Mucosa of stomach (tissue), 1 donor: ENCODE measurements around the gene UBAP2L.
"Not testable (repeated sequence)": the region's sequence is repeated elsewhere in the genome, so short reads cannot be mapped to it uniquely, and the experiment has no call there.

Source experiments
- H3K27me3 ChIP-seq: one replicate; pipeline ENCODE4 v1.7.0; 2013; ENCODE audit warnings: mild to moderate bottlenecking, low read length; ENCODE audit not compliant: control insufficient read depth, insufficient read depth
- H3K36me3 ChIP-seq: one replicate; pipeline ENCODE4 v1.7.0; 2013; ENCODE audit warnings: low read length; ENCODE audit not compliant: control insufficient read depth, insufficient read depth
- H3K4me1 ChIP-seq: one replicate; pipeline ENCODE4 v1.7.0; 2013; ENCODE audit warnings: mild to moderate bottlenecking, low read length; ENCODE audit not compliant: control insufficient read depth, insufficient read depth
- H3K4me3 ChIP-seq: one replicate; pipeline ENCODE4 v1.7.0; 2013; ENCODE audit warnings: low read length
- H3K9ac ChIP-seq: one replicate; pipeline ENCODE4 v1.7.0; 2013; ENCODE audit warnings: mild to moderate bottlenecking, low read length, moderate library complexity
- H3K9me3 ChIP-seq: one replicate; pipeline ENCODE4 v1.7.0; 2013; ENCODE audit warnings: mild to moderate bottlenecking, low read length, moderate library complexity; ENCODE audit not compliant: control insufficient read depth
- donor health status: Pancreatic carcinoma.

The UBAP2L gene

GRCh38 chr1:154183046-154183915 lies 37.5 kb upstream of the UBAP2L start:
- no peaks in the 10 kb centered on the region for H3K36me3 ChIP-seq
- H3K27me3 ChIP-seq = no peaks in the 10 kb centered on the region
- no peaks in the 10 kb centered on the region for H3K9me3 ChIP-seq
- H3K4me1 ChIP-seq = peaks cover 54% of the 10 kb centered on the region
- H3K9ac ChIP-seq = peak overlapping the region; percentile 85
- H3K4me3 ChIP-seq = peak overlapping the region; percentile 94

GRCh38 chr1:154186177-154186576 lies 34.6 kb upstream of the UBAP2L start:
- H3K4me3 ChIP-seq = no peak overlapping the region
- no peaks in the 10 kb centered on the region for H3K36me3 ChIP-seq
- H3K27me3 ChIP-seq = no peaks in the 10 kb centered on the region
- no peaks in the 10 kb centered on the region for H3K9me3 ChIP-seq
- H3K4me1 ChIP-seq = peaks cover 27% of the 10 kb centered on the region
- H3K9ac ChIP-seq = no peak overlapping the region

- no peak overlapping the region for H3K4me3 ChIP-seq
- H3K9me3 ChIP-seq = no peaks in the 10 kb centered on the region
- no peaks in the 10 kb centered on the region for H3K36me3 ChIP-seq
- peaks cover 5% of the 10 kb centered on the region for H3K27me3 ChIP-seq
- H3K4me1 ChIP-seq = peaks cover 24% of the 10 kb centered on the region
- no peak overlapping the region for H3K9ac ChIP-seq
These were observed 33.8 kb upstream of the UBAP2L start for GRCh38 chr1:154186852-154187501.

GRCh38 chr1:154190550-154190949 lies 30.2 kb upstream of the UBAP2L start:
- peaks cover 21% of the 10 kb centered on the region for H3K27me3 ChIP-seq
- no peak overlapping the region for H3K9ac ChIP-seq
- H3K4me1 ChIP-seq = peaks cover 18% of the 10 kb centered on the region
- H3K36me3 ChIP-seq = no peaks in the 10 kb centered on the region
- H3K4me3 ChIP-seq = no peak overlapping the region
- no peaks in the 10 kb centered on the region for H3K9me3 ChIP-seq

GRCh38 chr1:154191990-154192461 lies 28.7 kb upstream of the UBAP2L start, which contains the start of gene TPM3:
Gene TPM3 (minus strand): TSS chr1:154192100. CDS start chr1:154192018, 82 bp downstream.
- Histone ChIP-seq H3K27me3 (peaks cover 21% of the 10 kb centered on the region), H3K9me3 (no peaks in the 10 kb centered on the region), H3K36me3 (no peaks in the 10 kb centered on the region), H3K4me1 (peaks cover 10% of the 10 kb centered on the region), H3K9ac (no peak within 1 kb of the TSS), H3K4me3 (no peak within 1 kb of the TSS)

- Histone ChIP-seq H3K27me3 (peaks cover 21% of the 10 kb centered on the region), H3K9me3 (no peaks in the 10 kb centered on the region), H3K4me1 (peaks cover 6% of the 10 kb centered on the region), H3K36me3 (no peaks in the 10 kb centered on the region), H3K9ac (no peak overlapping the region), H3K4me3 (no peak overlapping the region)
These were observed 28.3 kb upstream of the UBAP2L start for GRCh38 chr1:154192476-154192875.

GRCh38 chr1:154193821-154194220 lies 26.9 kb upstream of the UBAP2L start:
- Histone ChIP-seq H3K4me1 (no peaks in the 10 kb centered on the region), H3K27me3 (peaks cover 21% of the 10 kb centered on the region), H3K9ac (no peak overlapping the region), H3K4me3 (no peak overlapping the region), H3K9me3 (no peaks in the 10 kb centered on the region), H3K36me3 (no peaks in the 10 kb centered on the region)

GRCh38 chr1:154198756-154199562 lies 21.8 kb upstream of the UBAP2L start:
- no peak overlapping the region for H3K9ac ChIP-seq
- no peaks in the 10 kb centered on the region for H3K4me1 ChIP-seq
- H3K27me3 ChIP-seq = peaks cover 2% of the 10 kb centered on the region
- no peaks in the 10 kb centered on the region for H3K9me3 ChIP-seq
- no peaks in the 10 kb centered on the region for H3K36me3 ChIP-seq
- H3K4me3 ChIP-seq = no peak overlapping the region

- Histone ChIP-seq H3K4me1 (no peaks in the 10 kb centered on the region), H3K4me3 (no peak overlapping the region), H3K36me3 (no peaks in the 10 kb centered on the region), H3K27me3 (no peaks in the 10 kb centered on the region), H3K9ac (no peak overlapping the region), H3K9me3 (no peaks in the 10 kb centered on the region)
These were observed 21.2 kb upstream of the UBAP2L start for GRCh38 chr1:154199563-154199879.

GRCh38 chr1:154205778-154206177 lies 15.0 kb upstream of the UBAP2L start:
- H3K4me3 ChIP-seq, H3K9me3 ChIP-seq, H3K4me1 ChIP-seq, H3K27me3 ChIP-seq, H3K36me3 ChIP-seq, H3K9ac ChIP-seq: not testable (repeated sequence)

- Histone ChIP-seq H3K27me3 (no peaks in the 10 kb centered on the region), H3K36me3 (peaks cover 7% of the 10 kb centered on the region), H3K4me1 (no peaks in the 10 kb centered on the region), H3K9ac (no peak within 1 kb of the TSS), H3K9me3 (no peaks in the 10 kb centered on the region), H3K4me3 (no peak within 1 kb of the TSS)
These were observed 14.6 kb upstream of the UBAP2L start, which contains the start of gene CFAP141 for GRCh38 chr1:154206196-154206595. Gene CFAP141 (minus strand): TSS chr1:154206333. CDS start chr1:154206307, 26 bp downstream.

- peaks cover 7% of the 10 kb centered on the region for H3K36me3 ChIP-seq
- H3K9ac ChIP-seq = no peak overlapping the region
- no peaks in the 10 kb centered on the region for H3K9me3 ChIP-seq
- H3K4me1 ChIP-seq = no peaks in the 10 kb centered on the region
- no peaks in the 10 kb centered on the region for H3K27me3 ChIP-seq
- no peak overlapping the region for H3K4me3 ChIP-seq
These were observed 13.5 kb upstream of the UBAP2L start for GRCh38 chr1:154207262-154207661.
